ENCODE results near the gene HCST. TPM values are rescaled to one million over a fixed set of nuclear protein-coding genes. Genes with fewer than 3 reads are reported as not detected.
"Not testable (repeated sequence)": the region's sequence is repeated elsewhere in the genome, so short reads cannot be mapped to it uniquely, and the experiment has no call there.

HCST gene
- polyA plus RNA-seq, 1 donor = 11.1 TPM

- H3K27ac ChIP-seq (ENCODE audit: low read length) = no peak overlapping the region
- DNase-seq = no peak
- WGBS (ENCODE audit: insufficient coverage, low lambda C conversion rate) = 67% methylated on average over 1 of the region's 14 CpGs
- H3K4me1 ChIP-seq (ENCODE audit: control insufficient read depth, insufficient read depth, low read length) = no peaks in the 10 kb centered on the region
- H3K9me3 ChIP-seq (ENCODE audit: control insufficient read depth, low read depth, low read length) = peaks cover 2% of the 10 kb centered on the region
- peaks cover 75% of the 10 kb centered on the region for H3K27me3 ChIP-seq (ENCODE audit: control insufficient read depth, insufficient read depth, low read length)
- no peaks in the 10 kb centered on the region for H3K36me3 ChIP-seq (ENCODE audit: control insufficient read depth, insufficient read depth, low read length)
- no peak overlapping the region for H3K4me3 ChIP-seq (ENCODE audit: low read length)
Observed at GRCh38 chr19:35862528-35862927, 39.8 kb upstream of the HCST start.

GRCh38 chr19:35863018-35863417, 39.3 kb upstream of the HCST start:
- Histone ChIP-seq H3K4me3 (ENCODE audit: low read length) (no peak overlapping the region), H3K27ac (ENCODE audit: low read length) (no peak overlapping the region), H3K9me3 (ENCODE audit: control insufficient read depth, low read depth, low read length) (peaks cover 2% of the 10 kb centered on the region), H3K36me3 (ENCODE audit: control insufficient read depth, insufficient read depth, low read length) (no peaks in the 10 kb centered on the region), H3K4me1 (ENCODE audit: control insufficient read depth, insufficient read depth, low read length) (peaks cover 1% of the 10 kb centered on the region), H3K27me3 (ENCODE audit: control insufficient read depth, insufficient read depth, low read length) (peaks cover 75% of the 10 kb centered on the region)
- no peak for DNase-seq
- WGBS (ENCODE audit: insufficient coverage, low lambda C conversion rate) = 100% methylated on average over 1 of the region's 5 CpGs

- Histone ChIP-seq H3K4me3 (ENCODE audit: low read length) (peak within 1 kb of the TSS; percentile 31), H3K27ac (ENCODE audit: low read length) (no peak within 1 kb of the TSS), H3K4me1 (ENCODE audit: control insufficient read depth, insufficient read depth, low read length) (peaks cover 19% of the 10 kb centered on the region), H3K27me3 (ENCODE audit: control insufficient read depth, insufficient read depth, low read length) (peaks cover 58% of the 10 kb centered on the region), H3K36me3 (ENCODE audit: control insufficient read depth, insufficient read depth, low read length) (no peaks in the 10 kb centered on the region), H3K9me3 (ENCODE audit: control insufficient read depth, low read depth, low read length) (peaks cover 6% of the 10 kb centered on the region)
- no CpG with 5 or more reads among the region's 60 CpGs for WGBS (ENCODE audit: insufficient coverage, low lambda C conversion rate)
- DNase-seq = peak; percentile 19 to 63
Observed at GRCh38 chr19:35868172-35868822, 34.0 kb upstream of the HCST start, which contains the start of gene APLP1. TSS of gene APLP1 (plus strand) at chr19:35868574. CDS start at chr19:35868637, 63 bp downstream.

- no peak for DNase-seq
- Histone ChIP-seq H3K9me3 (ENCODE audit: control insufficient read depth, low read depth, low read length) (peaks cover 6% of the 10 kb centered on the region), H3K4me3 (ENCODE audit: low read length) (peak overlapping the region; percentile 31), H3K27me3 (ENCODE audit: control insufficient read depth, insufficient read depth, low read length) (peaks cover 58% of the 10 kb centered on the region), H3K4me1 (ENCODE audit: control insufficient read depth, insufficient read depth, low read length) (peaks cover 19% of the 10 kb centered on the region), H3K36me3 (ENCODE audit: control insufficient read depth, insufficient read depth, low read length) (no peaks in the 10 kb centered on the region), H3K27ac (ENCODE audit: low read length) (no peak overlapping the region)
- WGBS (ENCODE audit: insufficient coverage, low lambda C conversion rate) = no CpG with 5 or more reads among the region's 15 CpGs
Observed at GRCh38 chr19:35868823-35869326, 33.5 kb upstream of the HCST start.

- peaks cover 19% of the 10 kb centered on the region for H3K4me1 ChIP-seq (ENCODE audit: control insufficient read depth, insufficient read depth, low read length)
- peak; percentile 43 to 72 for DNase-seq
- H3K36me3 ChIP-seq (ENCODE audit: control insufficient read depth, insufficient read depth, low read length) = no peaks in the 10 kb centered on the region
- WGBS (ENCODE audit: insufficient coverage, low lambda C conversion rate) = 0% methylated on average over 4 of the region's 51 CpGs
- peak overlapping the region; percentile 31 for H3K4me3 ChIP-seq (ENCODE audit: low read length)
- H3K9me3 ChIP-seq (ENCODE audit: control insufficient read depth, low read depth, low read length) = peaks cover 6% of the 10 kb centered on the region
- no peak overlapping the region for H3K27ac ChIP-seq (ENCODE audit: low read length)
- H3K27me3 ChIP-seq (ENCODE audit: control insufficient read depth, insufficient read depth, low read length) = peaks cover 58% of the 10 kb centered on the region
Observed at GRCh38 chr19:35869327-35870123, 32.8 kb upstream of the HCST start.

- H3K27ac ChIP-seq (ENCODE audit: low read length); DNase-seq; H3K9me3 ChIP-seq (ENCODE audit: control insufficient read depth, low read depth, low read length); H3K36me3 ChIP-seq (ENCODE audit: control insufficient read depth, insufficient read depth, low read length): not testable (repeated sequence)
- WGBS (ENCODE audit: insufficient coverage, low lambda C conversion rate) = 2% methylated on average over 7 of the region's 26 CpGs
- peaks cover 19% of the 10 kb centered on the region for H3K4me1 ChIP-seq (ENCODE audit: control insufficient read depth, insufficient read depth, low read length)
- H3K27me3 ChIP-seq (ENCODE audit: control insufficient read depth, insufficient read depth, low read length) = peaks cover 58% of the 10 kb centered on the region
- peak overlapping the region; percentile 7 for H3K4me3 ChIP-seq (ENCODE audit: low read length)
Observed at GRCh38 chr19:35870124-35870736, 32.1 kb upstream of the HCST start.

GRCh38 chr19:35870798-35871197, 31.5 kb upstream of the HCST start:
- Histone ChIP-seq H3K9me3 (ENCODE audit: control insufficient read depth, low read depth, low read length) (peaks cover 6% of the 10 kb centered on the region), H3K4me1 (ENCODE audit: control insufficient read depth, insufficient read depth, low read length) (peaks cover 19% of the 10 kb centered on the region), H3K36me3 (ENCODE audit: control insufficient read depth, insufficient read depth, low read length) (no peaks in the 10 kb centered on the region), H3K27ac (ENCODE audit: low read length) (no peak overlapping the region), H3K4me3 (ENCODE audit: low read length) (no peak overlapping the region), H3K27me3 (ENCODE audit: control insufficient read depth, insufficient read depth, low read length) (peaks cover 54% of the 10 kb centered on the region)
- DNase-seq = no peak
- no CpG with 5 or more reads among the region's 12 CpGs for WGBS (ENCODE audit: insufficient coverage, low lambda C conversion rate)

- peaks cover 46% of the 10 kb centered on the region for H3K27me3 ChIP-seq (ENCODE audit: control insufficient read depth, insufficient read depth, low read length)
- H3K27ac ChIP-seq (ENCODE audit: low read length) = no peak overlapping the region
- no peaks in the 10 kb centered on the region for H3K36me3 ChIP-seq (ENCODE audit: control insufficient read depth, insufficient read depth, low read length)
- DNase-seq = no peak
- no CpG with 5 or more reads among the region's 12 CpGs for WGBS (ENCODE audit: insufficient coverage, low lambda C conversion rate)
- no peak overlapping the region for H3K4me3 ChIP-seq (ENCODE audit: low read length)
- peaks cover 6% of the 10 kb centered on the region for H3K9me3 ChIP-seq (ENCODE audit: control insufficient read depth, low read depth, low read length)
- H3K4me1 ChIP-seq (ENCODE audit: control insufficient read depth, insufficient read depth, low read length) = peaks cover 19% of the 10 kb centered on the region
Observed at GRCh38 chr19:35871611-35872010, 30.7 kb upstream of the HCST start.

- no CpG with 5 or more reads among the region's 5 CpGs for WGBS (ENCODE audit: insufficient coverage, low lambda C conversion rate)
- peaks cover 6% of the 10 kb centered on the region for H3K9me3 ChIP-seq (ENCODE audit: control insufficient read depth, low read depth, low read length)
- H3K27me3 ChIP-seq (ENCODE audit: control insufficient read depth, insufficient read depth, low read length) = peaks cover 45% of the 10 kb centered on the region
- no peaks in the 10 kb centered on the region for H3K36me3 ChIP-seq (ENCODE audit: control insufficient read depth, insufficient read depth, low read length)
- H3K4me3 ChIP-seq (ENCODE audit: low read length) = no peak overlapping the region
- DNase-seq = no peak
- H3K27ac ChIP-seq (ENCODE audit: low read length) = no peak overlapping the region
- peaks cover 19% of the 10 kb centered on the region for H3K4me1 ChIP-seq (ENCODE audit: control insufficient read depth, insufficient read depth, low read length)
Observed at GRCh38 chr19:35872180-35872579, 30.1 kb upstream of the HCST start.

GRCh38 chr19:35874392-35874930, 27.9 kb upstream of the HCST start:
- no peaks in the 10 kb centered on the region for H3K36me3 ChIP-seq (ENCODE audit: control insufficient read depth, insufficient read depth, low read length)
- no peak overlapping the region for H3K4me3 ChIP-seq (ENCODE audit: low read length)
- peaks cover 3% of the 10 kb centered on the region for H3K9me3 ChIP-seq (ENCODE audit: control insufficient read depth, low read depth, low read length)
- DNase-seq = no peak
- no CpG with 5 or more reads among the region's 32 CpGs for WGBS (ENCODE audit: insufficient coverage, low lambda C conversion rate)
- H3K4me1 ChIP-seq (ENCODE audit: control insufficient read depth, insufficient read depth, low read length) = peaks cover 7% of the 10 kb centered on the region
- no peak overlapping the region for H3K27ac ChIP-seq (ENCODE audit: low read length)
- peaks cover 44% of the 10 kb centered on the region for H3K27me3 ChIP-seq (ENCODE audit: control insufficient read depth, insufficient read depth, low read length)

Data from large intestine (tissue), 3 donors.